GM12873 (cell line): Measurements from ENCODE around the gene CCDC77.

ENCODE experiments used
- TF ChIP-seq, protein P1 (sequence below): IDR thresholded peaks from 2 replicates; pipeline ENCODE4 v1.5.1; 2012; ENCODE audit warnings: low read depth, mild to moderate bottlenecking, moderate library complexity, low read length, control low read depth; ENCODE audit not compliant: insufficient read depth; ENCODE audit errors: missing control alignments

The CCDC77 gene

DNA sequence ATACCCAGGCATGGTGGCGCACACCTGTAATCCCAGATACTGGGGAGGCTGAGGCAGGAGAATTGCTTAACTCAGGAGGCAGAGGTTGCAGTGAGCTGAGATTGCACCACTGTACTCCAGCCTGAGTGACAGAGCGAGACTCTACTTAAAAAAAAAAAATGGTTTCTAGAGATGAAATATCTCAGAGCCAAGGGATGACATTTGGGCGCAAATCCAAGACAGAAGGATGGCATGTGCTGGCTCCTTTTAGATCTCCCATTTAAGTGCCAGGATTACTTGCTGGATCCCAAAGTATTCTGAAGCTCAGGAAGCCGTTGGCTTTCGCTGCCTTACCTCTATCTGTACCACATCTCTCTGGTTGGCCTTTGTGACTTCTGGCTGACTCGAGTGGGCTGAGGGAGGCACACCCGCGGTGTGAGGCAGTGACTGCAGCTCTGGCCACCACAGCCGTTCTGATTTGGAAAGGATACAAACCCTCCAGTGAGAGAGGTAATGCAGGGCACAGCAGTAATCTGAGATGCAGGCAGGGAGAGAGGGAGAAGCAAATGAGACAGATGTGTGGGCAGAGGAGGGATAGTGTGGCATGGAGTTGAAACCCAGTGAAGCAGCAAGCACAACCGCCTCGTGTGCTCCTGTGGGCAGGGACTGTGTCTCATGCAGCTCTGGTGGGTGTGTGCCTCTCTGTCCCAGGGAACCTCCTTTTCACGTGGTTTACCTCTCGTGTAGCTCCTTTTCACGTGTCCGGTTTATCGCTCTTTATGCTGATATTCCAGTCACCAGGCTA lies 63.2 kb downstream of the CCDC77 start:
- TF ChIP-seq, protein P1, sequence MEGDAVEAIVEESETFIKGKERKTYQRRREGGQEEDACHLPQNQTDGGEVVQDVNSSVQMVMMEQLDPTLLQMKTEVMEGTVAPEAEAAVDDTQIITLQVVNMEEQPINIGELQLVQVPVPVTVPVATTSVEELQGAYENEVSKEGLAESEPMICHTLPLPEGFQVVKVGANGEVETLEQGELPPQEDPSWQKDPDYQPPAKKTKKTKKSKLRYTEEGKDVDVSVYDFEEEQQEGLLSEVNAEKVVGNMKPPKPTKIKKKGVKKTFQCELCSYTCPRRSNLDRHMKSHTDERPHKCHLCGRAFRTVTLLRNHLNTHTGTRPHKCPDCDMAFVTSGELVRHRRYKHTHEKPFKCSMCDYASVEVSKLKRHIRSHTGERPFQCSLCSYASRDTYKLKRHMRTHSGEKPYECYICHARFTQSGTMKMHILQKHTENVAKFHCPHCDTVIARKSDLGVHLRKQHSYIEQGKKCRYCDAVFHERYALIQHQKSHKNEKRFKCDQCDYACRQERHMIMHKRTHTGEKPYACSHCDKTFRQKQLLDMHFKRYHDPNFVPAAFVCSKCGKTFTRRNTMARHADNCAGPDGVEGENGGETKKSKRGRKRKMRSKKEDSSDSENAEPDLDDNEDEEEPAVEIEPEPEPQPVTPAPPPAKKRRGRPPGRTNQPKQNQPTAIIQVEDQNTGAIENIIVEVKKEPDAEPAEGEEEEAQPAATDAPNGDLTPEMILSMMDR, result no peak

- TF ChIP-seq, protein P1, result no peak
Measured at GRCh38 chr12:466039-466438, 64.6 kb downstream of the CCDC77 start.

DNA sequence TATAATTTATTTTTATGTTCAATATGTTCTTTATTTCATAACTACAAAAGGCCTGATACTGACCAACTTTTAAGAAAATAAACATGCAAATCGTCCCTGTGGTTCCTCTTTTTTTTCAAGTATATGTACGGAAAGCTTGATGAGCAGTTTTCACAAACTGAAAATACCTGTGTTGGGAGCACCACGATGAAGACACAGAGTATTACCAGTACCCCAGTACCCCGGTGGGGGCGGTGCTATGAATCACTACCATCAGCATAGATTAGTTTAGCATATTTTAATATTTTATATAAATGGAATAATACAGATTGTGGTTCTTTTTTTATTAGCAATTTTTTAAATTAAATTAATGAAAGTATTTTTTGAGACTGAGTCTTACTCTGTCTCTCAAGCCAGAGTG lies 65.3 kb downstream of the CCDC77 start:
- TF ChIP-seq, protein P1, result no peak

DNA sequence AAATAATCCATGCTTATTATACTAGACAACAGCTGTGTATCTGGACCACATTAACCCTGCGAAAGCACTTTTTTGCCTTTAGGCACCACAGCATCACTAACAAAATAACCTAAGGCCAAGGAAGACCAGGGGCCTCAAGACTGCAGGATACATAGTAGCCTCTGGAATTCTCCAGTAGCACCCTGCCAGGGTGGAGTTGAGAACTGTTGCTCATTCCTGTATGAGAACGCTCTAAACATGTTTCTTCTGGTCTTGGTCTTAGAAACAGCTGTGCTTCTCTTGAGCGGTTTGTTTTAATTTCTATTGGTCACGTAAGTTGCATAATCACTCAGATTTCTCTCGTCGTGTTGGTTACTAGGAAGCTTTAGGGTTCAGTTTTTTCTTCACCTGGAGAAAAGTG lies 66.1 kb downstream of the CCDC77 start:
- TF ChIP-seq, protein P1, result no peak

GRCh38 chr12:468671-469389 lies 67.4 kb downstream of the CCDC77 start:
- TF ChIP-seq, protein P1, result no peak

DNA sequence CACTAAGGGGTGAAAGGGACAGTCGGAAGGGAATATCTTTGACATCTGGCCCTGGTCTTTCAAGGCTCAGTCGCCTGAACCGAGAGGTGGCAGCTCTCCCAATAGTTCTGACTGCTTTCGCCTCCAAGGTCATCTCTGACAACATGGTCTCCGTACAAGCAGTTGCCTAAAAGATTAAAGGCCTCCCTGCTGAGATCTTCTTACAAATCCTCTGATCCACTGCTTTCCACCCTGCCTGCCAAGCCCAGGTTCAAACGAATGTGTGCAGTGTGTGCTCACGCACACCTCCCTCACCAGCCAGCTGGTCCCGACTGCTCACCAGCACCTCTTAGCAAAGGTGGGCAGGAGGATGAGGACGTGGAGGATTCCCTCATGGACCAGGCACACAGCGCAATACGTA lies 68.7 kb downstream of the CCDC77 start:
- TF ChIP-seq, protein P1, result no peak

- TF ChIP-seq, protein P1, result no peak
Measured at GRCh38 chr12:473198-473597, 71.8 kb downstream of the CCDC77 start.
